BJ (cell line): ENCODE results near the gene LRP1-AS. TPM values are rescaled to one million over a fixed set of nuclear protein-coding genes. Genes with fewer than 3 reads are reported as not detected.

Source experiments
- CTCF ChIA-PET: fragments of 350-600 bp; formaldehyde crosslinking; extraction: SDS; loops from one replicate; lab custom pipeline; 2021; ENCODE audit warnings: antibody characterized with exemption, inconsistent platforms; lab: Yijun Ruan, JAX
- POLR2A ChIA-PET: fragments of 300-600 bp; sonication (Branson Sonifier 250); formaldehyde crosslinking; extraction: SDS; loops from one replicate; lab custom pipeline; 2021; ENCODE audit warnings: antibody characterized with exemption; lab: Charles Lee
- DNase-seq: peaks from one replicate; pipeline ENCODE4 v3.0.0-alpha.2; 2011; ENCODE audit warnings: low read depth
- H3K27me3 ChIP-seq: 2 replicates; pipeline ENCODE4 v1.6.0; 2011; ENCODE audit warnings: low read length; ENCODE audit not compliant: control insufficient read depth, insufficient read depth
- H3K36me3 ChIP-seq: 2 replicates; pipeline ENCODE4 v1.5.1; 2011; ENCODE audit warnings: low read length; ENCODE audit not compliant: control insufficient read depth, insufficient read depth
- H3K4me3 ChIP-seq: 2 replicates; pipeline ENCODE4 v1.5.1; 2011; ENCODE audit warnings: low read depth, mild to moderate bottlenecking, control low read depth, low read length
- polyA plus RNA-seq: library from polyadenylated mRNA; depleted of rRNA; stranded (reverse); fragments of >200 nt; gene quantifications from 2 replicates; pipeline ENCODE4 v1.2.3, GENCODE V29; 2011
- TF ChIP-seq, protein P1 (sequence below): IDR thresholded peaks from 2 replicates; pipeline ENCODE4 v1.5.1; 2011; ENCODE audit warnings: low read depth, mild to moderate bottlenecking, control low read depth, inconsistent platforms, low read length, moderate library complexity; ENCODE audit not compliant: insufficient read depth

LRP1-AS gene
- polyA plus RNA-seq, 1 experiment: not detected

DNA sequence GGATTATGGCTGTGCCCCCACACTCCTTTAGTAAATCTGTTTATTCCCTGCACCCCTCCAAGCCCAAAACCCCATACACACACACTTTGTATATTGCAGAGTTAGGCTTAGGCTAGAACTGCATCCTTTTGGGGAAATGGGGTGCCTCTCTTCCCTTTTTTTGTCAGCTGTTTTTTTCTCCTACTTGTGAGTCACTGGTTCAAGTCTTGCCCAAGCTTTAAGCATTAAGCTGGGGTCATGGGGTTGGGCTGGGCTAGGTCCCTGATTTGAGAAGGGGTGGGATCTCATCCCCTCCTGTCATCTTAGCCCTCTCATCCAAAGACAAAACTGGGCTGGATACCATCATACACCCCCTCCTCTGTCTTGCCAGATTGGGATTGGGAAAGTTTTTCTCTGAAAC, 17.5 kb downstream of the LRP1-AS start:
- H3K36me3 ChIP-seq: peaks cover 6% of the 10 kb centered on the region
- POLR2A ChIA-PET: interaction anchor here (0.6 to 0.9 kb wide), 3 partner anchors 19 to 42 kb away, joined by 3 read pairs; no protein-coding TSS in a partner anchor
- no peak for DNase-seq
- no peaks in the 10 kb centered on the region for H3K27me3 ChIP-seq
- peak overlapping the region; percentile 96 for H3K4me3 ChIP-seq
- CTCF ChIA-PET: interaction anchor here (0.8 to 18.2 kb wide), 10 partner anchors 13 to 111 kb away, joined by 3 to 357 read pairs (median 4); partner anchors contain the start of gene STAT6
- TF ChIP-seq, protein P1, sequence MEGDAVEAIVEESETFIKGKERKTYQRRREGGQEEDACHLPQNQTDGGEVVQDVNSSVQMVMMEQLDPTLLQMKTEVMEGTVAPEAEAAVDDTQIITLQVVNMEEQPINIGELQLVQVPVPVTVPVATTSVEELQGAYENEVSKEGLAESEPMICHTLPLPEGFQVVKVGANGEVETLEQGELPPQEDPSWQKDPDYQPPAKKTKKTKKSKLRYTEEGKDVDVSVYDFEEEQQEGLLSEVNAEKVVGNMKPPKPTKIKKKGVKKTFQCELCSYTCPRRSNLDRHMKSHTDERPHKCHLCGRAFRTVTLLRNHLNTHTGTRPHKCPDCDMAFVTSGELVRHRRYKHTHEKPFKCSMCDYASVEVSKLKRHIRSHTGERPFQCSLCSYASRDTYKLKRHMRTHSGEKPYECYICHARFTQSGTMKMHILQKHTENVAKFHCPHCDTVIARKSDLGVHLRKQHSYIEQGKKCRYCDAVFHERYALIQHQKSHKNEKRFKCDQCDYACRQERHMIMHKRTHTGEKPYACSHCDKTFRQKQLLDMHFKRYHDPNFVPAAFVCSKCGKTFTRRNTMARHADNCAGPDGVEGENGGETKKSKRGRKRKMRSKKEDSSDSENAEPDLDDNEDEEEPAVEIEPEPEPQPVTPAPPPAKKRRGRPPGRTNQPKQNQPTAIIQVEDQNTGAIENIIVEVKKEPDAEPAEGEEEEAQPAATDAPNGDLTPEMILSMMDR: no peak

DNA sequence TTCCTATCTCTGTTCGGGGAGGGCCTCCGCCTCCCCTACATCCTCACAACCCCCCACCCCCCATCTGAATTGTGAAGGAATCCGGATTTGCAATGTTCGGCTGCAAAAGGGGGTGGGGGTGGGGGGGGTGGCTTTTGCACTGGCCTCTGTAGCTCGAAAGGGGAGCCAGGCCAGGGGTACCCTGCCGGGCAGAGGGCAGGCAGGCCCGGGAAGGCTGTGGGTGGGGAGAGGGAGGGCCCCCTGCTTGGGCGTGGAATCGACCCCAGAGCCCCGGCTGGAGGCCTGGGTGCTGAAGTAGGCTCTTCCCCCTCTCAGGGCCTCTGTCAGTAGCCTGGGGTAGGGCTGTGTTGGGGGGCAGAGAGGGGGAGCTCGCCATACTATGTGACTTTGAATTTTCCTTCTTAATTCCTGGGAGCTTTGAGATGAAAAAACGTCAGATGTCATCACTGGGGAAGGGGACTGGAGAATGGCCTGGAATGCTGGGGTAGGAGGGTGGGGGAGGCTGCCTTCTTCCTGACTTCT, 18.0 kb downstream of the LRP1-AS start:
- CTCF ChIA-PET: interaction anchor here (0.8 to 18.2 kb wide), 12 partner anchors 13 to 111 kb away, joined by 3 to 357 read pairs (median 4); partner anchors contain the start of gene STAT6
- H3K36me3 ChIP-seq: peaks cover 6% of the 10 kb centered on the region
- peak overlapping the region; percentile 96 for H3K4me3 ChIP-seq
- H3K27me3 ChIP-seq: no peaks in the 10 kb centered on the region
- TF ChIP-seq, protein P1: no peak
- DNase-seq: no peak
- POLR2A ChIA-PET: interaction anchor here (0.7 to 0.9 kb wide), 2 partner anchors 25 to 42 kb away, joined by 3 read pairs; no protein-coding TSS in a partner anchor

DNA sequence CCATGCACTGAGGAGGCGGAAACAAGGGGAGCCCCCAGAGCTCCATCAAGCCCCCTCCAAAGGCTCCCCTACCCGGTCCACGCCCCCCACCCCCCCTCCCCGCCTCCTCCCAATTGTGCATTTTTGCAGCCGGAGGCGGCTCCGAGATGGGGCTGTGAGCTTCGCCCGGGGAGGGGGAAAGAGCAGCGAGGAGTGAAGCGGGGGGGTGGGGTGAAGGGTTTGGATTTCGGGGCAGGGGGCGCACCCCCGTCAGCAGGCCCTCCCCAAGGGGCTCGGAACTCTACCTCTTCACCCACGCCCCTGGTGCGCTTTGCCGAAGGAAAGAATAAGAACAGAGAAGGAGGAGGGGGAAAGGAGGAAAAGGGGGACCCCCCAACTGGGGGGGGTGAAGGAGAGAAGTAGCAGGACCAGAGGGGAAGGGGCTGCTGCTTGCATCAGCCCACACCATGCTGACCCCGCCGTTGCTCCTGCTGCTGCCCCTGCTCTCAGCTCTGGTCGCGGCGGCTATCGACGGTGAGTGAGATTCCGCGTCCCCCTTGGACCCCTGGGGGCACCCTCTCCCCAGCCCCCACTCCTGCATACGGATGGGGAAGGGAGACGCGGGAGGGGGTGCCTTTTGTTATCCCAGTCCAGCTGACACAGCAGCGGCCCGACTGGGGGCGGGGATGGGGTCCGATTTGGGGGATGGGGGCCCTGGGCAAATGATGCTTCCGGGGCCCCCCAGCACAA, 18.7 kb downstream of the LRP1-AS start:
- no peak for DNase-seq
- POLR2A ChIA-PET: interaction anchor here (0.6 to 1.4 kb wide), 8 partner anchors 16 to 93 kb away, joined by 3 to 18 read pairs (median 4); partner anchors contain the start of genes NAB2 and STAT6
- H3K36me3 ChIP-seq: peaks cover 6% of the 10 kb centered on the region
- peak overlapping the region; percentile 96 for H3K4me3 ChIP-seq
- no peaks in the 10 kb centered on the region for H3K27me3 ChIP-seq
- CTCF ChIA-PET: interaction anchor here (0.9 to 18.2 kb wide), 12 partner anchors 17 to 112 kb away, joined by 3 to 357 read pairs (median 5); partner anchors contain the start of genes LRP1-AS, NEMP1 and STAT6
- TF ChIP-seq, protein P1: no peak

DNA sequence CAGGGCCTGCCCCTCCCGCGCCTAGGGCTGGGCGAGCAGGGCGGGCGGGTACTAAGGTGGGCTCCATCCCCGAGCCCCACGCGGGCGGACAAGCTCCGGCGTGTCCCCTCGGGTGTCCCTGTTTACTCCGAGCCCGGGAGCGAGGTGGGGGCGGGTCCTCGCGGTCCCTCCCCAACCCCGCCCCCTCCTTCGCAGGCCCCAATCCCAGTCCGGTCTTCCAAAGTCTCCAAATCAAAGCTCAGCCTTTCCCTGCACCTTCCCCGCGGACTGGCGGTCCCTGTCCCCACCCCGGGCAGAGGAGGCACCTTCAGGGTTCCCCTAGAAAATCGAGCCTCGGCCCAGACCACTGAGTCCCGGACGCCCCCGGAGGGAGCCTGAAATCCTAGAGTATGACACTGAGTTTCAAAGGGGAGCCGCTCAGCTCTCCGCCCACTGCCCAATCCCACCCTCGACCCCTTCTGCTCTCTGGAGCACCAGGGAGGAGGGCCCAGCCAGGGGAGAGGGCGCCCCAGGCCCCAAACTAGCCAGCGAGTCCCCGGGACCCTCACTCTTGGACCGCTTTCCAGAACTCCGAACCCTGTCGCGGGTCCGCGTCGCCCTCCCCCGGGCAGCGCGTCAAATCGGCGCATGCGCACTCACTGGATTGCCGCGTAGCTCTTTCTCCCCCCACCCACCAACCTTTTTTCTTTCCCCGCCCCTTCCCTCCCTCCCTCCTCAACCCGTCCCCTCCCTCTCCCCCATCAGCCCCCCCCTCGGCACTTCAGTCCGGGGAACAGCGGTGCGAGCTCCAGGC, 19.5 kb downstream of the LRP1-AS start, which contains the start of gene LRP1:
LRP1 (plus strand) TSS at position 758 of the 793 bp plus-strand sequence. CDS start 482 bp downstream, outside the sequence.
- no peaks in the 10 kb centered on the region for H3K27me3 ChIP-seq
- TF ChIP-seq, protein P1: no peak
- H3K36me3 ChIP-seq: peaks cover 5% of the 10 kb centered on the region
- H3K4me3 ChIP-seq: peak within 1 kb of the TSS; percentile 96
- no peak for DNase-seq
- ChIA-PET POLR2A (interaction anchor here (0.6 to 1.4 kb wide), 13 partner anchors 13 to 102 kb away, joined by 3 to 18 read pairs (median 4); partner anchors contain the start of genes NAB2, SHMT2 and STAT6), CTCF (interaction anchor here (0.6 to 18.2 kb wide), 12 partner anchors 16 to 101 kb away, joined by 3 to 357 read pairs (median 5); partner anchors contain the start of genes LRP1-AS, NEMP1 and STAT6)
